ES-I3 (cell line): ENCODE measurements around the gene GALNT1.
"Not testable (repeated sequence)": the region's sequence is repeated elsewhere in the genome, so short reads cannot be mapped to it uniquely, and the experiment has no call there.

Experiments used
- H3K36me3 ChIP-seq: 2 replicates; pipeline ENCODE4 v1.6.1; 2013; ENCODE audit warnings: mild to moderate bottlenecking, low read length, control low read depth, moderate library complexity; ENCODE audit not compliant: insufficient read depth
- H3K4me1 ChIP-seq: 2 replicates; pipeline ENCODE4 v1.6.1; 2013; ENCODE audit warnings: mild to moderate bottlenecking, control low read depth, low read length; ENCODE audit not compliant: insufficient read depth
- H3K9ac ChIP-seq: 2 replicates; pipeline ENCODE4 v1.6.1; 2013; ENCODE audit warnings: low read depth, mild to moderate bottlenecking, low read length, moderate library complexity
- H3K9me3 ChIP-seq: 2 replicates; pipeline ENCODE4 v1.6.1; 2013; ENCODE audit warnings: mild to moderate bottlenecking, low read length, moderate library complexity; ENCODE audit not compliant: control insufficient read depth, insufficient read depth

GALNT1 gene

GRCh38 chr18:35581546-35581897 is at the start of gene GALNT1:
TSS of gene GALNT1 (plus strand) at chr18:35581740. CDS start at chr18:35654663, 72,923 bp downstream.
- peaks cover 16% of the 10 kb centered on the region for H3K9me3 ChIP-seq
- H3K4me1 ChIP-seq = peaks cover 8% of the 10 kb centered on the region; the same call in 1 of the 2 replicates
- no peaks in the 10 kb centered on the region for H3K36me3 ChIP-seq
- peak within 1 kb of the TSS; percentile 97 for H3K9ac ChIP-seq

DNA sequence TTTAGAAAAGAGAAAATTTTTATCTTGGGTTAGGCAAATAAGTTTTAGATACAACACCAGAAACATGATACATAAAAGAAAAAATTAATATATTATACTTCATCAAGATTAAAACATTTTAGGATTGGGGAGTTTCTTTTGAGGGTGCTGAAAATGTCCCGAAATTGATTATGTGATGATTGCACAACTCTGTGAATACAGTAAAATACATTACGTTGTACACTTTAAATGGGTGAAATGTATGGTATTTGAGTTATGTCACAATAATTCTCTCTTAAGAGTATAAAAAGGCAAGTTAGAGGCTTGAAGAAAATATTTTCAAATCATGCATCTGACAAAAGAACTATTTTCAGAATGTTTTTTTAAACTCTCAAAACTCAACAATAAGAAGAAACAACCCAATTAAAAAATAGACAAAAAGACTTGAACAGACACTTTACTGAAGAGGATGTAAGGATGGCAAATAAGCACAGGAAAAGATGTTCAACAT is 47.6 kb upstream of the GALNT1 start:
- H3K9ac ChIP-seq = no peak overlapping the region
- H3K36me3 ChIP-seq = no peaks in the 10 kb centered on the region
- 0 out of 2 replicates have a peak, but pooled peaks cover 3% of the 10 kb centered on the region for H3K9me3 ChIP-seq
- H3K4me1 ChIP-seq = no peaks in the 10 kb centered on the region

- H3K4me1 ChIP-seq = no peaks in the 10 kb centered on the region
- no peak overlapping the region for H3K9ac ChIP-seq
- H3K36me3 ChIP-seq = no peaks in the 10 kb centered on the region
- H3K9me3 ChIP-seq = 0 out of 2 replicates have a peak, but pooled peaks cover 3% of the 10 kb centered on the region
Measured at GRCh38 chr18:35535297-35535696, 46.2 kb upstream of the GALNT1 start.

DNA sequence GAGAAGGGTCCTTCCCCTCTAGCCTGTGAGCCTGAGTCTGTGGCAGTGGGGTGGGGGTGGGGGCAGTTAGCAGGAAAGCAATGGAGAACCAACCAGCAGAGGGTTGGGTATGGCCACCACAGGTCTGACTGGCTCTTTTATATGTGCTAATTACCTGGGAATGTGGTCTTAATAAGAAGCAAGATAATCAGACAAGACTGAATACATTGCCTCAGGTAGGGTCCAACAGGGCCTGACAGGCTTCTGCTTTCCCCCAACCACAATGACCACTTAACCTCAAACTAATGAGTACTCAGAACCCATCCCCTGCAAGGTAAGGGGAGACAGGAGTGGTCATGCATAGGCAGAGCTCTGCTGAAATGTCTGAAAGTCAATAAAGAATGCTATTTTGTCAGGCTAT is 39.2 kb upstream of the GALNT1 start:
- no peak overlapping the region for H3K9ac ChIP-seq
- no peaks in the 10 kb centered on the region for H3K36me3 ChIP-seq
- no peaks in the 10 kb centered on the region for H3K9me3 ChIP-seq
- no peaks in the 10 kb centered on the region for H3K4me1 ChIP-seq

DNA sequence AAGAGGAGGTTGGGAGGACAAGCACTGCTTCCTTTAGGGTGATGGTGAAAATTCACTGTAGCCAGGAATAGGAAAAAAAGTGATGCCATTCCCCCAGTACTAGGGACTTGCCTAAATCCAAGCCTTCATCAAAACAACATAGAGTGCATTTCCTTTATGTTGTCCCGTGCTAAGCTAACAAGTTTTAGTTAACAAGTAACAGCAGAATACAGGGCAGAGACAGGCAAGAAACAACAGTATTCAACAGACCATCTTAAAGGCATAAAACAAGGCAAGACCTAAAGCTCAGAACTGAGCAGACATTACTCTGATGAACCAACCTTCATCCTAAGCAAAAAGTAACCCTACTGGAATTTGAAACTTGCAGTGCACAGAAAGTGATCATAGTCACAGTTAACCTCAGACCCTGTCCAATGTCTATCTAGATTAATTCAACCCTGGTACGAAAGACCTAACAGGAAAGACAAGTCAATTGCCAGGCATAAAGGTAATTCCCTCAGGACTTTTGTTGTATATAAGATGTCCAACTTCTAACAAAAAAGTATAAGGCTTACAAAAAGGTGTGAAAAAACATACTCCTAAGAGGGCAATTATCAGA is 34.4 kb upstream of the GALNT1 start:
- Histone ChIP-seq H3K9ac (no peak overlapping the region), H3K36me3 (no peaks in the 10 kb centered on the region), H3K9me3 (no peaks in the 10 kb centered on the region), H3K4me1 (no peaks in the 10 kb centered on the region)

DNA sequence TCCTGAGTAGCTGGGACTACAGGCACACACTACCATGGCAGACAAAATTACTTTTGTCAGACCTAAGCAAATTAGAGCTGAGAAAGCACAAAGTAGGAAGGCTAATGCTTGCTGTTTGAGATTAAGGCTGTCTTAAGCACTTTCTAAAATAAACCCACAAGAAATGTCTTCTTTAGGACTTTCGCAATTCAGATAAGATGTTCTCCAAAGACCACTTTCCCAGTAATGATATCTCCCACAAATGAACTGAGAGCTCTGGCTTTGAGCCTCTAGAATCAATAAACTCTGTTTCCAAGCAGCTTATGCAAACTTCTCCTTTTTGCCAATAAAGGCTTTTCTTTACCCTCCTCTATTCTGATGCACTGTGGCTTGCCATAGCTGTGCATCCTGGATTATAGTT is 32.0 kb upstream of the GALNT1 start:
- Histone ChIP-seq H3K36me3 (no peaks in the 10 kb centered on the region), H3K9ac (no peak overlapping the region), H3K4me1 (no peaks in the 10 kb centered on the region), H3K9me3 (no peaks in the 10 kb centered on the region)

- Histone ChIP-seq H3K36me3 (no peaks in the 10 kb centered on the region), H3K9ac (no peak overlapping the region), H3K4me1 (no peaks in the 10 kb centered on the region), H3K9me3 (no peaks in the 10 kb centered on the region)
Measured at GRCh38 chr18:35553300-35553699, 28.2 kb upstream of the GALNT1 start.

DNA sequence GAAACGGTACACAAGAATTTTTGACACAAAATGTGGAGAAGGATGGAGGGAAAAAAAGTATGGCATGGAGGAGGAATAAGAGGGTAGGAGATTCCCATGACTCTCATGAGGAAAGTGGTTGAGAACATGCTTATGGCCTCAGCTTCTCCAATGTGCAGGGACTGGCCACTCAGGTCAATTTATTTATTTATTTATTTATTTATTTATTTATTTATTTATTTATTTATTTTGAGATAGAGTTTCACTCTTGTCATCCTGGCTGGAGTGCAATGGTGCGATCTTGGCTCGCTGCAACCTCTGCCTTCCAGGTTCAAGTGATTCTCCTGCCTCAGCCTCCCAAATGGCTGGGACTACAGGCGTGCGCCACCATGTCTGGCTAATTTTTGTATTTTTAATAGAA is 26.0 kb upstream of the GALNT1 start:
- H3K9ac ChIP-seq, H3K4me1 ChIP-seq, H3K36me3 ChIP-seq, H3K9me3 ChIP-seq: not testable (repeated sequence)

GRCh38 chr18:35559867-35560266 is 21.7 kb upstream of the GALNT1 start:
- H3K4me1 ChIP-seq = no peaks in the 10 kb centered on the region
- no peaks in the 10 kb centered on the region for H3K9me3 ChIP-seq
- H3K9ac ChIP-seq = no peak overlapping the region
- no peaks in the 10 kb centered on the region for H3K36me3 ChIP-seq

- H3K9ac ChIP-seq = no peak overlapping the region
- H3K36me3 ChIP-seq = no peaks in the 10 kb centered on the region
- H3K4me1 ChIP-seq = no peaks in the 10 kb centered on the region
- no peaks in the 10 kb centered on the region for H3K9me3 ChIP-seq
Measured at GRCh38 chr18:35564795-35565453, 16.6 kb upstream of the GALNT1 start.

DNA sequence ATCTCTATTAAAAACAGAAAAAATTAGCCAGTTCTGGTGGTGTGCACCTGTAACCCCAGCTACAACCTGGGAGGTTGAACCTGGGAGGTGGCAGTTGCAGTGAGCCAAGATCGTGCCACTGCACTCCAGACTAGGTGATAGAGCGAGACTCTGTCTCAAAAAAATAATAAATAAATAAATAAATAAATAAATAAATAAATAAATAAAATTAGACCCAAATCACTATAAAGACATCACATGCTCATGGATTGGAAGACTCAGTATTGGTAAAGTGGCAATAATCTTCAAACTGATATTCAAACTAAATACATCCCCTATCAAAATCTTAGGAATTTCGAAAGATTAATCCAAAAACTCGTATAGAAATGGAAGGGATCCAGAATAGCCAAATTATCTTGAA is 15.5 kb upstream of the GALNT1 start:
- Histone ChIP-seq H3K9ac (no peak overlapping the region), H3K9me3 (no peaks in the 10 kb centered on the region), H3K36me3 (no peaks in the 10 kb centered on the region), H3K4me1 (no peaks in the 10 kb centered on the region)

DNA sequence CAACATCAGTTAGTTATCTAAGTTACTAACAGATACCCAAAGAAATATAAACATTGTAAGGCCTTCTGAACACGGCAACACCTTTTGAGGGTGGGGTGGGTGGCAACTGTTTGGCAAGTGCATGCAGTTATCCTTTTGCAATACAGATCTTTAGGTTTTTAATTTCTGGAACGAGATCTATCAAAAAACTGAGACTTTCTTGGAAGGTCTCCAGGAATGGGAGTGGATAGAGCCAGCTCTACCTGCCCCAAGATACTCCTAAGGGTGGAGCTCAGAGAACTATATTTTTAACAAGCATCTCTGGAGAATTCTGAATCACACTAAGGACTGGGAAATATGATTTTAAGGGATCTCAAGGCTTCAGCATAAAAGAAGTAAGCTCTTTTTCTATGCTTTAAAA is 11.4 kb upstream of the GALNT1 start:
- Histone ChIP-seq H3K4me1 (no peaks in the 10 kb centered on the region), H3K9ac (no peak overlapping the region), H3K36me3 (no peaks in the 10 kb centered on the region), H3K9me3 (no peaks in the 10 kb centered on the region)

DNA sequence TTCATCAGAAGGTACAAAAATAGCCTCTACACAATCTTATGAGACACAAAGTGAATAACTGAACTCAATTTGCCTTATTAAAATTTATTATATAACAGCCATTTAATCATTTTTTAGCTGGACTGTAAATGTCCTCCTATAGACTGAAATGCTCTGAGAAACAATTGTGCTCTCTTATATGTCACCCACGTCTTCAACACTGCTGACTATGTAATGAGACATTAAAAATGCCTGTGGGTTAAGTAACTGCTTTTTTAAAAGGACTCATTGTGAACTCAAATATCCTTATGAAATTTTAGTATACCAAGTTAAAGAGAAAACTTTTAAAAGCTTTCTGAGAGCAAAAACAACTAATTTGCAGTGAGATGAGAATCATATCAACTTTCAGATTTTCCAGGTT is 10.4 kb upstream of the GALNT1 start:
- Histone ChIP-seq H3K36me3 (no peaks in the 10 kb centered on the region), H3K9ac (no peak overlapping the region), H3K4me1 (no peaks in the 10 kb centered on the region), H3K9me3 (no peaks in the 10 kb centered on the region)

- Histone ChIP-seq H3K36me3 (no peaks in the 10 kb centered on the region), H3K9me3 (no peaks in the 10 kb centered on the region; the same call in 1 of the 2 replicates), H3K9ac (no peak overlapping the region), H3K4me1 (no peaks in the 10 kb centered on the region)
Measured at GRCh38 chr18:35572644-35573043, 8.9 kb upstream of the GALNT1 start.

- H3K9ac ChIP-seq = no peak overlapping the region
- no peaks in the 10 kb centered on the region; the same call in 1 of the 2 replicates for H3K9me3 ChIP-seq
- H3K4me1 ChIP-seq = no peaks in the 10 kb centered on the region
- H3K36me3 ChIP-seq = no peaks in the 10 kb centered on the region
Measured at GRCh38 chr18:35573531-35573930, 8.0 kb upstream of the GALNT1 start.
